H1 (cell line): Measurements from ENCODE around the gene EPB41L4B. TPM values are rescaled to one million over a fixed set of nuclear protein-coding genes. Genes with fewer than 3 reads are reported as not detected.

Experiments
- CTCF ChIA-PET: fragments of 300-600 bp; sonication (Branson Sonifier 250); formaldehyde crosslinking; loops from one replicate; lab custom pipeline; 2021; ENCODE audit not compliant: partially characterized antibody; lab: Charles Lee
- POLR2A ChIA-PET: fragments of 300-600 bp; sonication (Branson Sonifier 250); formaldehyde crosslinking; loops from one replicate; lab custom pipeline; 2021; ENCODE audit warnings: inconsistent platforms; ENCODE audit not compliant: partially characterized antibody; lab: Charles Lee
- DNase-seq, 2 experiments: peaks; one replicate each; pipeline versions ENCODE4 v3.0.0 to v3.0.0-alpha.2; 2010 to 2022; ENCODE audit warnings: low spot score in 2 of 2, low read depth in 1 of 2, mixed read lengths in 1 of 2
- FAIRE-seq: peaks from 2 replicates; lab custom pipeline; 2011; peaks lifted over from hg19 to GRCh38; lab: Jason Lieb, UNC
- H2AFZ ChIP-seq: 2 replicates; pipeline ENCODE4 v1.8.1; 2012; ENCODE audit warnings: low read length, inconsistent platforms
- H2AK5ac ChIP-seq: 2 replicates; pipeline ENCODE4 v1.6.1; 2013; ENCODE audit warnings: low read depth, low read length
- H2BK120ac ChIP-seq: replicated peaks from 2 replicates; pipeline ENCODE3; 2013; ENCODE audit warnings: low read depth, low read length, inconsistent platforms
- H2BK12ac ChIP-seq: 2 replicates; pipeline ENCODE4 v1.6.1; 2013; ENCODE audit warnings: low read depth, low read length
- H2BK15ac ChIP-seq: 2 replicates; pipeline ENCODE4 v1.6.1; 2013; ENCODE audit warnings: low read length
- H2BK20ac ChIP-seq: 2 replicates; pipeline ENCODE4 v1.6.1; 2013; ENCODE audit warnings: low read length
- H2BK5ac ChIP-seq: 2 replicates; pipeline ENCODE4 v1.6.1; 2013; ENCODE audit warnings: low read depth, low read length
- H3K14ac ChIP-seq: 2 replicates; pipeline ENCODE4 v1.6.1; 2013; ENCODE audit warnings: inconsistent platforms; ENCODE audit not compliant: insufficient read length
- H3K18ac ChIP-seq: 2 replicates; pipeline ENCODE4 v1.6.1; 2013; ENCODE audit warnings: low read length; ENCODE audit errors: extremely low read depth
- H3K23ac ChIP-seq: 2 replicates; pipeline ENCODE4 v1.6.1; 2013; ENCODE audit warnings: inconsistent platforms; ENCODE audit not compliant: insufficient read length
- H3K23me2 ChIP-seq: 2 replicates; pipeline ENCODE4 v1.6.1; 2013; ENCODE audit warnings: low read depth, low read length
- H3K27ac ChIP-seq: 2 replicates; pipeline ENCODE4 v1.6.1; 2011; ENCODE audit warnings: low read depth, low read length, inconsistent platforms
- H3K27me3 ChIP-seq, 4 experiments: replicated peaks in 1 of 4; 1 replicate in 1 of 4; 2 replicates in 3 of 4; pipeline versions ENCODE4 v1.6.1 to v1.8.1; 2011 to 2013; ENCODE audit warnings: low read length in 3 of 4, mild to moderate bottlenecking in 3 of 4, inconsistent platforms in 2 of 4, mixed read lengths in 2 of 4, moderate library complexity in 1 of 4; ENCODE audit not compliant: control insufficient read depth in 3 of 4, insufficient read depth in 3 of 4; ENCODE audit errors: extremely low read depth in 1 of 4
- H3K36me3 ChIP-seq, 4 experiments: 2 replicates each; pipeline versions ENCODE4 v1.6.1 to v1.8.1; 2011 to 2013; ENCODE audit warnings: mild to moderate bottlenecking in 4 of 4, low read length in 3 of 4, moderate library complexity in 2 of 4, control low read depth in 1 of 4, inconsistent platforms in 1 of 4; ENCODE audit not compliant: insufficient read depth in 4 of 4, control insufficient read depth in 2 of 4
- H3K4ac ChIP-seq: replicated peaks from 2 replicates; pipeline ENCODE3; 2013; ENCODE audit warnings: low read length, low read depth, mixed read lengths, inconsistent platforms; ENCODE audit not compliant: insufficient read length
- H3K4me1 ChIP-seq, 4 experiments: replicated peaks in 1 of 4; 1 replicate in 1 of 4; 2 replicates in 3 of 4; pipeline versions ENCODE4 v1.6.1 to v1.8.1; 2011 to 2013; ENCODE audit warnings: low read length in 3 of 4, inconsistent platforms in 2 of 4, mixed read lengths in 1 of 4; ENCODE audit not compliant: insufficient read depth in 4 of 4, control insufficient read depth in 3 of 4
- H3K4me2 ChIP-seq, 2 experiments: 2 replicates each; pipeline versions ENCODE4 v1.6.1 to v1.8.1; 2011 to 2013; ENCODE audit warnings: low read depth in 2 of 2, low read length in 2 of 2, control low read depth in 1 of 2, inconsistent platforms in 1 of 2, mild to moderate bottlenecking in 1 of 2; ENCODE audit not compliant: insufficient read depth in 1 of 2
- H3K4me3 ChIP-seq, 4 experiments: fragments of 200-600, 300-600 bp in 1 of 4; sonication (generic), shearing (Covaris generic), sonication (Bioruptor Twin) in 1 of 4; 2 replicates each; pipeline versions ENCODE4 v1.5.1 to v1.8.1; 2011 to 2016; ENCODE audit warnings: low read length in 4 of 4, low read depth in 3 of 4, control low read depth in 2 of 4, inconsistent platforms in 2 of 4, mild to moderate bottlenecking in 2 of 4, mixed read lengths in 1 of 4, moderate library complexity in 1 of 4; ENCODE audit not compliant: insufficient read depth in 2 of 4; ENCODE audit errors: extremely low read depth in 1 of 4
- H3K56ac ChIP-seq: replicated peaks from 2 replicates; pipeline ENCODE3; 2013; ENCODE audit warnings: low read depth, mild to moderate bottlenecking, mixed read lengths, low read length, inconsistent platforms; ENCODE audit not compliant: insufficient read length
- H3K79me1 ChIP-seq: 2 replicates; pipeline ENCODE4 v1.6.1; 2013; ENCODE audit warnings: low read depth, low read length, control low read depth
- H3K79me2 ChIP-seq, 2 experiments: 2 replicates each; pipeline versions ENCODE4 v1.6.1 to v1.8.1; 2012 to 2013; ENCODE audit warnings: low read length in 2 of 2, mild to moderate bottlenecking in 2 of 2, inconsistent platforms in 1 of 2; ENCODE audit not compliant: insufficient read depth in 2 of 2, control insufficient read depth in 1 of 2
- H3K9ac ChIP-seq, 4 experiments: replicated peaks in 1 of 4; 1 replicate in 1 of 4; 2 replicates in 3 of 4; pipeline versions ENCODE4 v1.6.1 to v1.8.1; 2011 to 2013; ENCODE audit warnings: low read depth in 3 of 4, low read length in 3 of 4, control low read depth in 2 of 4, mild to moderate bottlenecking in 2 of 4, moderate library complexity in 2 of 4, inconsistent platforms in 1 of 4; ENCODE audit errors: extremely low read depth in 1 of 4
- H3K9me3 ChIP-seq, 2 experiments: 2 replicates each; pipeline versions ENCODE4 v1.6.1 to v1.8.1; 2012 to 2013; ENCODE audit warnings: mild to moderate bottlenecking in 2 of 2, moderate library complexity in 2 of 2, control low read depth in 1 of 2, inconsistent platforms in 1 of 2, low read depth in 1 of 2, low read length in 1 of 2, mixed read lengths in 1 of 2; ENCODE audit not compliant: insufficient read depth in 2 of 2
- H4K20me1 ChIP-seq, 2 experiments: replicated peaks in 1 of 2; 2 replicates each; pipeline versions ENCODE3 to v1.8.1; 2011 to 2013; ENCODE audit warnings: inconsistent platforms in 2 of 2, low read length in 2 of 2, mild to moderate bottlenecking in 1 of 2; ENCODE audit not compliant: insufficient read depth in 2 of 2, control insufficient read depth in 1 of 2
- H4K5ac ChIP-seq: 2 replicates; pipeline ENCODE4 v1.6.1; 2013; ENCODE audit warnings: low read length, low read depth, mixed read lengths, inconsistent platforms; ENCODE audit not compliant: insufficient read length
- H4K8ac ChIP-seq: 2 replicates; pipeline ENCODE4 v1.8.0; 2013; ENCODE audit warnings: mild to moderate bottlenecking, moderate library complexity, low read length, inconsistent platforms; ENCODE audit not compliant: insufficient read depth; ENCODE audit errors: extremely low read depth
- H4K91ac ChIP-seq: replicated peaks from 2 replicates; pipeline ENCODE3; 2013; ENCODE audit warnings: low read length, mixed read lengths, inconsistent platforms; ENCODE audit not compliant: insufficient read length
- HDAC6 ChIP-seq: IDR thresholded peaks from one replicate; pipeline ENCODE4 v1.7.1; 2012; ENCODE audit warnings: low read depth, mild to moderate bottlenecking, inconsistent platforms, low read length, moderate library complexity
- MAX ChIP-seq: IDR thresholded peaks from 2 replicates; pipeline ENCODE4 v1.6.1; 2012; ENCODE audit warnings: inconsistent platforms
- SP4 ChIP-seq: IDR thresholded peaks from 2 replicates; pipeline ENCODE4 v1.6.1; 2012; ENCODE audit warnings: low read length, inconsistent platforms
- TAF1 ChIP-seq: IDR thresholded peaks from 2 replicates; pipeline ENCODE4 v1.6.1; 2011; ENCODE audit warnings: mild to moderate bottlenecking, low read depth, low read length
- TCF12 ChIP-seq: IDR thresholded peaks from 2 replicates; pipeline ENCODE4 v1.6.1; 2011; ENCODE audit warnings: low read depth, mild to moderate bottlenecking, low read length
- polyA plus RNA-seq, 7 experiments: library from polyadenylated mRNA; depleted of rRNA in 3 of 7; stranded (reverse) in 5 of 7; unstranded in 2 of 7; fragments of >200 nt in 5 of 7; fragments of 200-250 nt in 2 of 7; gene quantifications; 1 replicate in 5 of 7; 2 replicates in 1 of 7; 4 replicates in 1 of 7; pipeline versions ENCODE4 v1.2.1 to v1.2.3, GENCODE V29; 2011 to 2013; ENCODE audit warnings: missing spikeins in 2 of 7, mixed read lengths in 2 of 7
- total RNA-seq: library from RNA; stranded (reverse); fragmentation: NEBNext Ultra II Directional; extraction: Animal tissue kit (Norgen Biotek cat#: 25700); gene quantifications from 2 replicates; pipeline ENCODE4 v1.2.1, GENCODE V29; 2021

Gene EPB41L4B
- total and polyA plus RNA-seq, 2 of the 8 experiments (the other 6 are each of a cell fraction or from before 2014, with no cell fraction given): 11.9 to 25.0 TPM

- Histone ChIP-seq H3K4me1 (peaks cover 6 to 9% (median 7%) of the 10 kb centered on the region in 4 experiments; a peak in 5 of 7 replicates), H3K18ac (no peak overlapping the region), H4K5ac (no peak overlapping the region), H3K36me3 (no peaks in the 10 kb centered on the region), H2AK5ac (no peak overlapping the region), H4K91ac (no peak overlapping the region), H2AFZ (no peak overlapping the region), H3K79me1 (no peaks in the 10 kb centered on the region), H3K4me3 (no peak overlapping the region), H3K14ac (no peak overlapping the region), H3K23me2 (no peaks in the 10 kb centered on the region), H3K27ac (no peak overlapping the region), H2BK120ac (no peak overlapping the region), H2BK20ac (no peak overlapping the region), H3K4me2 (no peak overlapping the region), H2BK12ac (no peak overlapping the region), H3K9me3 (no peaks in the 10 kb centered on the region), H2BK5ac (no peak overlapping the region), H4K8ac (no peak overlapping the region), H2BK15ac (no peak overlapping the region), H3K23ac (no peak overlapping the region), H3K79me2 (no peaks in the 10 kb centered on the region), H3K56ac (no peak overlapping the region), H3K9ac (no peak overlapping the region), H4K20me1 (no peaks in the 10 kb centered on the region), H3K4ac (no peak overlapping the region), H3K27me3 (no peaks in the 10 kb centered on the region)
- CTCF ChIA-PET: interaction anchor here (0.7 to 5.1 kb wide), 4 partner anchors 20 to 627 kb away, joined by 3 to 31 read pairs (median 6); no protein-coding TSS in a partner anchor
- no peak for FAIRE-seq
- POLR2A ChIA-PET: no interaction called here
- TF ChIP-seq SP4 (no peak), TCF12 (no peak), TAF1 (no peak), MAX (no peak), HDAC6 (no peak)
- DNase-seq: no peak
These were observed 28.6 kb upstream of the EPB41L4B start for GRCh38 chr9:109349421-109349846.
